MG63 (cell line): ENCODE results near the gene CIDEA. TPM values are rescaled to one million over a fixed set of nuclear protein-coding genes. Genes with fewer than 3 reads are reported as not detected.

Experiments
- DNase-seq: peaks from one replicate; pipeline ENCODE4 v3.0.0-alpha.2; 2020
- H3K27me3 ChIP-seq: fragments of 250-450 bp; sonication (Bioruptor Pico); 2 replicates; pipeline ENCODE4 v1.5.1; 2020; ENCODE audit warnings: mild to moderate bottlenecking, moderate library complexity
- H3K36me3 ChIP-seq: fragments of 250-450 bp; sonication (Bioruptor Pico); 2 replicates; pipeline ENCODE4 v1.5.1; 2020; ENCODE audit warnings: mild to moderate bottlenecking, moderate library complexity
- H3K4me3 ChIP-seq: fragments of 250-450 bp; sonication (Bioruptor Pico); 2 replicates; pipeline ENCODE4 v1.5.1; 2020; ENCODE audit warnings: mild to moderate bottlenecking, moderate library complexity
- H3K9me3 ChIP-seq: fragments of 250-450 bp; sonication (Bioruptor Pico); 2 replicates; pipeline ENCODE4 v1.5.1; 2020; ENCODE audit warnings: mild to moderate bottlenecking, moderate library complexity
- total RNA-seq: library from RNA; depleted of rRNA; stranded (reverse); fragments of >200 nt; shearing (Covaris generic); gene quantifications from 2 replicates; pipeline ENCODE4 v1.2.3, GENCODE V29; 2014; ENCODE audit warnings: low replicate concordance

Gene CIDEA
- total RNA-seq, 1 experiment from 2014 or later = not detected

GRCh38 chr18:12304351-12305210, 50.4 kb downstream of the CIDEA start:
- H3K9me3 ChIP-seq = no peaks in the 10 kb centered on the region
- H3K27me3 ChIP-seq = no peaks in the 10 kb centered on the region
- H3K36me3 ChIP-seq = peaks cover 9% of the 10 kb centered on the region
- DNase-seq = peak; percentile 23
- H3K4me3 ChIP-seq = no peak overlapping the region

GRCh38 chr18:12305211-12305610, 51.0 kb downstream of the CIDEA start:
- Histone ChIP-seq H3K9me3 (no peaks in the 10 kb centered on the region), H3K4me3 (no peak overlapping the region), H3K27me3 (no peaks in the 10 kb centered on the region), H3K36me3 (peaks cover 16% of the 10 kb centered on the region)
- DNase-seq = no peak

GRCh38 chr18:12305930-12306629, 51.9 kb downstream of the CIDEA start:
- Histone ChIP-seq H3K9me3 (no peaks in the 10 kb centered on the region), H3K36me3 (peaks cover 24% of the 10 kb centered on the region), H3K4me3 (peak overlapping the region; percentile 83), H3K27me3 (no peaks in the 10 kb centered on the region)
- no peak for DNase-seq

- Histone ChIP-seq H3K27me3 (no peaks in the 10 kb centered on the region), H3K9me3 (peaks cover 6% of the 10 kb centered on the region), H3K36me3 (peaks cover 34% of the 10 kb centered on the region), H3K4me3 (peak overlapping the region; percentile 83)
- DNase-seq = peak; percentile 68
Measured at GRCh38 chr18:12306752-12307700, 52.9 kb downstream of the CIDEA start.

GRCh38 chr18:12307701-12308385, 53.7 kb downstream of the CIDEA start, which contains the start of gene TUBB6:
Gene TUBB6 (plus strand): TSS chr18:12308241. CDS start chr18:12308293, 52 bp downstream.
- Histone ChIP-seq H3K9me3 (peaks cover 6% of the 10 kb centered on the region), H3K27me3 (no peaks in the 10 kb centered on the region), H3K4me3 (peak within 1 kb of the TSS; percentile 83), H3K36me3 (peaks cover 41% of the 10 kb centered on the region)
- DNase-seq = peak; percentile 91

- peaks cover 48% of the 10 kb centered on the region for H3K36me3 ChIP-seq
Measured at GRCh38 chr18:12308386-12309100, 54.4 kb downstream of the CIDEA start.

GRCh38 chr18:12309683-12310198, 55.6 kb downstream of the CIDEA start:
- peaks cover 6% of the 10 kb centered on the region for H3K9me3 ChIP-seq
- no peak for DNase-seq

More at GRCh38 chr18:12308386-12309100, 54.4 kb downstream of the CIDEA start:
- no peaks in the 10 kb centered on the region for H3K27me3 ChIP-seq
- peaks cover 6% of the 10 kb centered on the region for H3K9me3 ChIP-seq
- peak overlapping the region; percentile 83 for H3K4me3 ChIP-seq
- peak; percentile 83 for DNase-seq

GRCh38 chr18:12310762-12311161, 56.6 kb downstream of the CIDEA start:
- Histone ChIP-seq H3K9me3 (peaks cover 6% of the 10 kb centered on the region), H3K36me3 (peaks cover 67% of the 10 kb centered on the region), H3K4me3 (no peak overlapping the region), H3K27me3 (no peaks in the 10 kb centered on the region)
- no peak for DNase-seq

More at GRCh38 chr18:12309683-12310198, 55.6 kb downstream of the CIDEA start:
- Histone ChIP-seq H3K27me3 (no peaks in the 10 kb centered on the region), H3K4me3 (peak overlapping the region; percentile 83), H3K36me3 (peaks cover 59% of the 10 kb centered on the region)

GRCh38 chr18:12312976-12313375, 58.8 kb downstream of the CIDEA start:
- Histone ChIP-seq H3K27me3 (no peaks in the 10 kb centered on the region), H3K4me3 (no peak overlapping the region), H3K9me3 (peaks cover 6% of the 10 kb centered on the region), H3K36me3 (peaks cover 90% of the 10 kb centered on the region)
- no peak for DNase-seq

GRCh38 chr18:12313530-12314245, 59.5 kb downstream of the CIDEA start:
- no peak for DNase-seq
- Histone ChIP-seq H3K4me3 (no peak overlapping the region), H3K9me3 (peaks cover 6% of the 10 kb centered on the region), H3K36me3 (peaks cover 96% of the 10 kb centered on the region), H3K27me3 (no peaks in the 10 kb centered on the region)

- peaks cover 6% of the 10 kb centered on the region for H3K9me3 ChIP-seq
- H3K27me3 ChIP-seq = no peaks in the 10 kb centered on the region
- no peak overlapping the region for H3K4me3 ChIP-seq
- peaks cover 94% of the 10 kb centered on the region for H3K36me3 ChIP-seq
- DNase-seq = no peak
Measured at GRCh38 chr18:12314591-12315305, 60.6 kb downstream of the CIDEA start.

- Histone ChIP-seq H3K27me3 (no peaks in the 10 kb centered on the region), H3K36me3 (peaks cover 94% of the 10 kb centered on the region), H3K9me3 (peaks cover 6% of the 10 kb centered on the region), H3K4me3 (no peak overlapping the region)
- DNase-seq = no peak
Measured at GRCh38 chr18:12315490-12315889, 61.3 kb downstream of the CIDEA start.

- peaks cover 6% of the 10 kb centered on the region for H3K9me3 ChIP-seq
- peak; percentile 38 for DNase-seq
- peaks cover 94% of the 10 kb centered on the region for H3K36me3 ChIP-seq
- no peaks in the 10 kb centered on the region for H3K27me3 ChIP-seq
- no peak overlapping the region for H3K4me3 ChIP-seq
Measured at GRCh38 chr18:12315911-12316310, 61.8 kb downstream of the CIDEA start.

- Histone ChIP-seq H3K27me3 (no peaks in the 10 kb centered on the region), H3K4me3 (no peak overlapping the region), H3K36me3 (peaks cover 95% of the 10 kb centered on the region), H3K9me3 (no peaks in the 10 kb centered on the region)
- no peak for DNase-seq
Measured at GRCh38 chr18:12317664-12318333, 63.6 kb downstream of the CIDEA start.
